HG02870 (cell line): ENCODE measurements around the gene PRRC2A.
A peak's percentile ranks its signal among the peaks of the same experiment; 100 is the strongest.

Experiments
- ATAC-seq: cut with Tn5 transposase; IDR thresholded peaks from one replicate; pipeline ENCODE4 v1.9.1; 2021; ENCODE audit warnings: mild to moderate bottlenecking, moderate library complexity; ENCODE audit not compliant: unreplicated experiment

Gene PRRC2A

DNA sequence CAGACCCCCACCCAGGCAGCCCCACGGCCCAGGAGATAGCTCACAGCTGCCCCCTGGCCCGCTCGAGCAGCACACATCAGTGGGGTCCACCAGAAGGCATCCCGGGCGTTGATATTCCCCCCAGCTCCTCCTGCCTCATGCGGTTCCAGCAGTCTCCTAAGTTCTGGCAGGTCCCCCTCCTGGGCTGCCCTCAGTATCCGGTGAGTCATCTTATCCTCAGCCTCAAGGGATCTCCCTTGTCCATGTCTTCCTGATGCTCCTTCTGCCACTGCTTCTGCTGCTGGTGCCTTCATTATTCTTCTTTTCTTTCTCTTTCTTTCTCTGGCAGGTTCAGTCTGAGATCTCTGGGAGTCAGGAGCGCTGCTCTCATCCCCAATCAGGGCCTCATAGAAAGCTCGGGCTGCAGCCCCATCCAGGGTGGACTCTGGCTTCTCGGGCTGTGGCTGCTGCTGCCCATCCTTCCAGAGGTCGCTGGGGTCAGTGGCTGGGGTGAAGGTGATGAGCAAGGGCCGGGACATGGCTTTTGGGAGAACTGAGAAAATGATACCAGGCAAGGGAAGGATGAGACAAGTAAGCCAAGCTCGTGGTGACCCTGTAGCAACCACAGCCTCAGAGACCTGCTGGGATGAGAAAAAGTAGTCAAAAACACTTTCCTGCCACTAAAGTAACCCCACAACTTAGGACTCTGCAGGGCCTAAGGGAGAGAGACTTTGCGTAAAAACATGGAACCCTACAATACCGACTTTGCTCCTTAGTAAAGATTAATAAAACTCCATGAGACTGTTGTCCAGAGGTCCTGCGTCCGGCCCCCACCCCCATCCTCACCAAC is 43.7 kb downstream of the PRRC2A start:
- ATAC-seq: no peak

DNA sequence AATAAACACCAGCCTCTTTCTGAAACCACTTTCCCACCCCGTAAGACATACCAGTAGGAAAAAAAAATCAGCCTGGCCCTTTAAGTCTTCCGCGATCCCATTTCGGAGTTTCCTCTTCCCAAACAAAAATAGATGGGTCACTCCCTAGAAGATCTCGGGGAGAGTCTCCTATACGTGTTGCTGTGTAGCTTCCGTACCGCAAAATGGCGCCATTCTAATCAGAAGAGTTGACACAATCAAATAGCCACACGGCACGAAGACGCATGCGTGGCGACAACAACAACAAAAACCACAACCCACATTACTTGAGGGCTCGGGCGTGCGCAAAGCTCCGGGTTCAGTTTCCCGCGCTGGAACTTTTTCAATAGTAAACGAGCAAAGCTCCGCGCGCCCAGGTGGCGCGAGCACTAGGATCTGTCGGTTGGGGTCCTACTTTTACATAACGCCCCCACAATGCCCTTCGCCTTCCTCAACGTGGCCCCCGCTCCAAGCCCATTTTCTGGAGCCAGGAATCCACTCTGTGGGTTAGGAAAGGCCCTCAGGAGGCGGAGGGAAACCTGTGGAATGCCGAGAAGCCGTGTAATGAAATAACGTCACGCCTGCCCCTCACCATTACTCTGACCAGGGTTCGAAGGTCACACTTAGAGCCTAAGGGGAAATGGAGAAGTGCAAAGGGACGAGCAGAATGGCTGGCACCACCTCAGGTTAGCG is 44.4 kb downstream of the PRRC2A start, which contains the start of gene GPANK1:
Gene GPANK1 (minus strand): TSS at position 208 of the 711 bp plus-strand sequence. CDS start 519 bp downstream, outside the sequence.
- ATAC-seq: peak; percentile 35

DNA sequence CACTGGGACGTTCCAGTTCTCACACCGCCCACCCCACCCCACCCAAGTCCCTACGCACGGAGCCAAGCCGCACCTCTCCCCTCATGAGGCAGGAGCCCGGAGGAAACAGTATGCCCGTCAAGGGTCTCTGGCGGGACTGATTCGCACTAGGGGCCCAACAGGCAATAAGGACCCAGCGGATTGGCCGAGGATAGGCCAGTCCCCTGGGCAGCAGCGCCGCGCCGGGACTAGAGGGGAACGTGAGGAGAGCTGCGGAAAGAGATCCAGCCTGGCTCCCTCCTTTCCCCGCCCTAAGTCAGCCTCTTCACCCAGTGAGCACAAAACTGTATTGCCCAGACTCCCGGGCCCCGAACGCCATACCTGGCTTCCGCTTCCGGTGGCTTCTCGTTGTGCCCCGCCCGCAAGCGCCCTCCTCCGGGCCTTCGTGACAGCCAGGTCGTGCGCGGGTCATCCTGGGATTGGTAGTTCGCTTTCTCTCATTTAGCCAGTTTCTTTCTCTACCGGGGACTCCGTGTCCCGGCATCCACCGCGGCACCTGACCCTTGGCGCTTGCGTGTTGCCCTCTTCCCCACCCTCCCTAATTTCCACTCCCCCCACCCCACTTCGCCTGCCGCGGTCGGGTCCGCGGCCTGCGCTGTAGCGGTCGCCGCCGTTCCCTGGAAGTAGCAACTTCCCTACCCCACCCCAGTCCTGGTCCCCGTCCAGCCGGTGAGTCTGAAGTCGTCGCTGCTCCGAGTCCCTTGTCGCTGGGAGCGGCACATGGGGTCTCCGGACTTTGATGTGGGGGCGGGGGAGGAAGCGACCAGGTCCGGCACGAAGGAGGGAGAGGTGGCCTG is 45.2 kb downstream of the PRRC2A start, which contains the start of gene CSNK2B:
Gene CSNK2B (plus strand): TSS at position 580 of the 836 bp plus-strand sequence. CDS start 752 bp downstream, outside the sequence.
- peak; percentile 82 for ATAC-seq

DNA sequence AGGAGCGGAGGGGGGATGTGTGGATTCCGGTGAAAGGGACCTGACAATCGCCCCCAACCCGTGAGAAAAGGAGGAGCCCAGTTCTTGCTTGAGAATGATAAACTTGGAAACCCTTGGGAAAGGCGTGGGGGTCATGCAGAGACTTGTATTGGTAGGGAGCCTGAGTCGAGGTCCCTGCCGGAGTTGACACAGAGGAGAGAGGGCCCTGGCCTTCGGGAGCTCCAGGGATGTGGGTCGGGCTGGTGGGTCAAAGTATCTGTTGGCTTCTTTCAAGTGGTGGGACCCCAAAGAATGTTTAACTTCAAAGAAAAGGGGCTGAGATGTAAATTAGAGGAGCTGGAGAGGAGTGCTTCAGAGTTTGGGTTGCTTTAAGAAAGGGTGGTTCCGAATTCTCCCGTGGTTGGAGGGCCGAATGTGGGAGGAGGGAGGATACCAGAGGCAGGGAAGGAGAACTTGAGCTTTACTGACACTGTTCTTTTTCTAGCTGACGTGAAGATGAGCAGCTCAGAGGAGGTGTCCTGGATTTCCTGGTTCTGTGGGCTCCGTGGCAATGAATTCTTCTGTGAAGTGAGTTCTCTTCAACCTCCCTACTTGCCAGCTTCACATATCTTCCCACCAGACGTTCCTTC is 45.9 kb downstream of the PRRC2A start:
- no peak for ATAC-seq

GRCh38 chr6:31669676-31670075 is 49.2 kb downstream of the PRRC2A start, which contains the start of gene LY6G5B:
LY6G5B (plus strand) TSS chr6:31669976; CDS start chr6:31670951, 975 bp downstream.
- ATAC-seq: no peak

DNA sequence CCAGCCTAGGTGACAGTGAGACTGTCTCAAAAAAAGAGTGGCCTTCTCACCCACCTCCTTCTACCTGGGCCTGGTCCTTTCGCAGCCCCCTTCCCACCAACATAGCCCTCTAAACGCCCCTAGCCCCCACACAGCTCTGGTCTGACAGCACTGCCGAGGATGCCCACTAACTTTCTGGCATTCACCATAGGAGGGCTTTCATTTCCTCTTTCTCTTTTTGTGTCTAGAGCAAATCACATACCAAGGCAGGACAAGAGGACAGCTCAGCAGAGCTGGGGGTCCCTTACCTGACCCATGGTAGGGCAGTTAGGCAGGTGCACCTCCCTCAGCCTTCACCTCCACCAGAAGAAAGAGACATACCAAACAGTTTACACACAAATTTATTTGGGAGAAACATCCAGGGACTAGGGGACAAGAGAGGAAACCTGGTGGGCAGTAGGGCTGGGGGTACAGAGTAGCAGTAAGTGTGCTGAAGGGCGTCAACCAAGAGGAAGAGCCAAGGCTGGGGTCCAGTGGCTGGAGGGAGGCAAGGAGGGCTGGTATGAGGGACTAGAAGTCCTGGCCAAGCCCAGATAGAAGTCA is 55.9 kb downstream of the PRRC2A start:
- ATAC-seq: no peak

GRCh38 chr6:31676904-31677303 is 56.4 kb downstream of the PRRC2A start:
- no peak for ATAC-seq

DNA sequence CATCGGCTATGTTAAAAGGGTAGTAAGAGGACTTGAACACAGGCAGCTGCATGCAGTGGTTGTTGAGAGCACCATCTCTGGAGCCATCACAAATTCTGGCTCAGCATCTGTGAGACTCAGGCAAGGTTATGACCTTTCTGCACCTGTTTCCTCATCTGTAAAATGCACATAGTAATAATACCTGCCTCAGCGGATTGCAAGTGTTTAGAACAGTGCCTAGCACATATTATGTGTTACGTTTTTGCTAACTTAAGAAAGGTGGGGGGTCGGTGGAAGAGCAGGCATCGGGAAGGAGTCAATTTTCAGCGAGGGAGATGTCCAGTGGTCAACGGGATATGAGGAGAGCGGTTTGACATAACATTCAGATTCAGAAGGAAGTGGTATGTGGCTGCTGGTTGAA is 57.4 kb downstream of the PRRC2A start:
- ATAC-seq: no peak

DNA sequence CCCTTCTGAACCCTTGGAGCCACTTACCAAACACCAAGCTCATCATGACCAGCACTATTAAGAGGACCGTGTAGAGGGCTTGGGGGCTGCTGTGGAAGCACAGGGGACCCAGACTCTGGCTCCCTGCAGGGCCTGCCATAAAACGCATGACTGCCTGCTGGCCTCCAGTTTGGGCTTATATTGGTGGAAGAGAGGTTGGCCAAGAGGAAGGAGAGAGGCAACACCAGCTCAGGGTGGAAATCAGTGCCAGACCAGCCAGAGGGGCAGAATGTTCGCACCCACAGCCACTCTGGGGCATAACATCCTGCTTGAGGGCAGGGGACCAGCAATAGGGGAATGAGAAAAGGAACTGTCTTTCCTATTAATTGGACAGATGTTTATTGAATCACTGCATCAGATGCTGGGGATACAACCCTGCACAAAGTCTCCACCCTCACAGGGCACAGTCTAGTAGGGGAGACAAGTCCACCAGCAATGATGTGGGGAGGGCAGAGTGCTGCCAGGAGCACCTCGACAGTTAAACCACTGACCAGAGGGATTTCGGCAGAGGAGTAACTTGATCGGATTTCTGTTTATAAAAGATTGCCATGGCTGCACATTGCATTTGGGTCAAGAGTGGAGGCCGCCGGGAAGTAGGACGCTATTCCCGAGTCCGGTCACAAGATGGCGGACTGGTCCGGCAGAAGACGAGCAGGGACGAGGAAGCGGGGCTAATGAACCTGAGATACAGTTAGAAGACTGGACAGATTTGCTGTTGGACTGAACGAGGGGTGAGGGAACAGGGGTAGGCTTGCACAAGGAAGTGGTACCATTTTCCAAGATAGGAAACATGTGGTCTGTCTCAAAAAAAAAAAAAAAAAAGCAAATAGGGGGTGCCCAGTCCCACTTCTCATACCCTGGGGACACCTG is 60.0 kb downstream of the PRRC2A start, which contains the start of gene LY6G5C:
Gene LY6G5C (minus strand): TSS at position 842 of the 909 bp plus-strand sequence. CDS start 694 bp downstream, at position 148.
- no peak for ATAC-seq

- no peak for ATAC-seq
Observed at GRCh38 chr6:31681135-31681671, 60.7 kb downstream of the PRRC2A start.

- ATAC-seq: no peak
Observed at GRCh38 chr6:31683591-31683990, 63.1 kb downstream of the PRRC2A start.

DNA sequence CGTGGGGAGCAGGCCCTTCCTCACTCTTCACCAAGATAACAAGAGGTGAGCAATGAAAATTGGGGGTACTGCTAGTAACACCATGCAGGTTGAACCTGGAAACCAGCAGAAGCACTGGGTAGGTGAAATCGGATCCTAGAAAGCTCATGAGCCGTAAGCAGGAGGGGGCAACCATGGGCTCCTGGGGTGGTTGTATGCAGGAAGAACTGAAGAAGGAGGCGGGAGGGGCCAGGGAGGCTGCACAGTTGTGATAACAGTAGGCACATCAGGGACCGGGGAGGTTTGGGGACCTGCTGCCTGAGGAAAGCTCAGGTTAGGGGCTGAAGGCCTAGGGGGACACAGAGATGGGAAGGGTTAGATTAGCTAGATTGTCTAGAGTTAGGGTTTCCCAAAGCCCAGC is 66.0 kb downstream of the PRRC2A start:
- ATAC-seq: no peak

GRCh38 chr6:31687321-31687720 is 66.8 kb downstream of the PRRC2A start:
- no peak for ATAC-seq
